ENCODE results near the gene TP53INP2. TPM values are rescaled to one million over a fixed set of nuclear protein-coding genes. Genes with fewer than 3 reads are reported as not detected.
A peak's percentile ranks its signal among the peaks of the same experiment; 100 is the strongest.

Gene TP53INP2
- total RNA-seq, 1 experiment from 2014 or later: 20.6 TPM

GRCh38 chr20:34675993-34676641, 28.0 kb upstream of the TP53INP2 start:
- Histone ChIP-seq H3K36me3 (ENCODE audit: control insufficient read depth, insufficient read depth, low read length) (no peaks in the 10 kb centered on the region), H3K4me3 (ENCODE audit: low read depth in 2 of 2, low read length in 2 of 2) (peak overlapping the region; percentile 68 to 90), H3K4me1 (ENCODE audit: control insufficient read depth, insufficient read depth, low read length) (peaks cover 5% of the 10 kb centered on the region; the same call in 1 of the 2 replicates), H3K27ac (ENCODE audit: low read length) (peak overlapping the region; percentile 75), H3K27me3 (ENCODE audit: control insufficient read depth, insufficient read depth, low read length) (no peaks in the 10 kb centered on the region), H3K9me3 (ENCODE audit: control insufficient read depth, insufficient read depth, low read depth, low read length) (no peaks in the 10 kb centered on the region)
- intact Hi-C loops (cut with micrococcal nuclease; ENCODE audit: unreplicated experiment) (no loop called here), in situ Hi-C loops (cut with HindIII; ENCODE audit: low pct_unique_long_range_greater_than_20kb, low sequenced_read_pairs) (no loop called here)
- ChIA-PET POLR2A (no interaction called here), CTCF (no interaction called here)
- DNase-seq (ENCODE audit: low read depth, low spot score) (peak; percentile 8), ATAC-seq (peak; percentile 3)
- BruUV-seq (replicated peaks): TSS peak; percentile 93
- TF ChIP-seq REST (IDR thresholded peaks at IDR 0.05; ENCODE audit: insufficient read depth in 1 of 2, low read depth in 2 of 2, low read length in 1 of 2) (no peak), TCF7L2 (IDR thresholded peaks at IDR 0.05; ENCODE audit: low read depth, low read length) (no peak), SIN3A (IDR thresholded peaks at IDR 0.05; ENCODE audit: borderline replicate concordance, insufficient read depth, low read depth, low read length) (no peak), POLR2AphosphoS5 (IDR thresholded peaks at IDR 0.05; ENCODE audit: low read depth, low read length) (no peak)
- TF ChIP-seq, protein P1, sequence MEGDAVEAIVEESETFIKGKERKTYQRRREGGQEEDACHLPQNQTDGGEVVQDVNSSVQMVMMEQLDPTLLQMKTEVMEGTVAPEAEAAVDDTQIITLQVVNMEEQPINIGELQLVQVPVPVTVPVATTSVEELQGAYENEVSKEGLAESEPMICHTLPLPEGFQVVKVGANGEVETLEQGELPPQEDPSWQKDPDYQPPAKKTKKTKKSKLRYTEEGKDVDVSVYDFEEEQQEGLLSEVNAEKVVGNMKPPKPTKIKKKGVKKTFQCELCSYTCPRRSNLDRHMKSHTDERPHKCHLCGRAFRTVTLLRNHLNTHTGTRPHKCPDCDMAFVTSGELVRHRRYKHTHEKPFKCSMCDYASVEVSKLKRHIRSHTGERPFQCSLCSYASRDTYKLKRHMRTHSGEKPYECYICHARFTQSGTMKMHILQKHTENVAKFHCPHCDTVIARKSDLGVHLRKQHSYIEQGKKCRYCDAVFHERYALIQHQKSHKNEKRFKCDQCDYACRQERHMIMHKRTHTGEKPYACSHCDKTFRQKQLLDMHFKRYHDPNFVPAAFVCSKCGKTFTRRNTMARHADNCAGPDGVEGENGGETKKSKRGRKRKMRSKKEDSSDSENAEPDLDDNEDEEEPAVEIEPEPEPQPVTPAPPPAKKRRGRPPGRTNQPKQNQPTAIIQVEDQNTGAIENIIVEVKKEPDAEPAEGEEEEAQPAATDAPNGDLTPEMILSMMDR (IDR thresholded peaks at IDR 0.05): no peak

DNA sequence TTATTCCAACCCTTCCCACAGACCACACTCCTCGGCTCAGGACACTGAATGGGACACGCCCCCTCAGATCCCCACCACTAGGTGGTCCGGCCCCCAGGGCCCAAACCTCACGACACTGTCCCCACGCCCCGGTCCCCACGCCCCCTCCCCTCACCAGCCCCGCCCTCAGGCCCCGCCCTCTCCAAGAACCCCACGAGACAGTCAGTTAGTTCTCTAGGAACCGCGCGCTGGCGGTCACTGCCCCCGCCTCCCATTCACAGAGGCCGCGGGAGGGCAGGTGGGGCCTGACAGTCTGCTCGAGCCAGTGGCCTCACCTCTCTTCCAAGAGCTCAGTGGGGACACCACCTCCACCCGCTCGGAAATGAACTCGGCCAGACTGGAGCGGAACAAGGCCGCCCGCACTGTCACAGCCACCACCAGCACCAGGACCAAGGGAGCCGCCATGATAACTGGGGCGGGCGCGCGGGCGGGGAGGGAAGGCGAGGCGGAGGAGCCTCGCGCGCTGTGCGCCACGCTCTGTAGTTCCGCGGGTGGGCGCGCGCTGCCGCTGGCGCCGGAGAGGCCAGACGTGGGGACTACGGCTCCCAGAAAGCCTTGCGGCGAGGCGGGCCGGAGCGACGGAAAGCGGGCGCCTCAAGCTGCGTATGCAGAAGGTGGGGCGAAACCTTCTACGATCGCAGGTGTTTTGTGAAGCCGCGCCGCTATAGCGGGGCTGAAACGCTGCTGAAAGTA, 27.3 kb upstream of the TP53INP2 start, which contains the start of gene PIGU:
Gene PIGU (minus strand): TSS at position 451 of the 732 bp plus-strand sequence. CDS start 7 bp downstream, at position 444.
- CTCF ChIA-PET: no interaction called here
- intact Hi-C loops (cut with micrococcal nuclease; ENCODE audit: unreplicated experiment) (no loop called here), in situ Hi-C loops (cut with HindIII; ENCODE audit: low pct_unique_long_range_greater_than_20kb, low sequenced_read_pairs) (no loop called here)
- H3K9me3 ChIP-seq (ENCODE audit: control insufficient read depth, insufficient read depth, low read depth, low read length): no peaks in the 10 kb centered on the region
- peak; percentile 39; the same call in 1 of the 2 replicates for TF ChIP-seq TCF7L2 (IDR thresholded peaks at IDR 0.05; ENCODE audit: low read depth, low read length)
- peak; percentile 72 for TF ChIP-seq POLR2AphosphoS5 (IDR thresholded peaks at IDR 0.05; ENCODE audit: low read depth, low read length)
- no peak for TF ChIP-seq REST (IDR thresholded peaks at IDR 0.05; ENCODE audit: insufficient read depth in 1 of 2, low read depth in 2 of 2, low read length in 1 of 2)
- TF ChIP-seq SIN3A (IDR thresholded peaks at IDR 0.05; ENCODE audit: borderline replicate concordance, insufficient read depth, low read depth, low read length): peak; percentile 77
- TF ChIP-seq, protein P1 (IDR thresholded peaks at IDR 0.05): no peak
- H3K27ac ChIP-seq (ENCODE audit: low read length): peak within 1 kb of the TSS; percentile 78
- peak; percentile 99 for ATAC-seq
- H3K4me3 ChIP-seq (ENCODE audit: low read depth in 2 of 2, low read length in 2 of 2): peak within 1 kb of the TSS; percentile 68 to 90
- POLR2A ChIA-PET: interaction anchor here (0.7 kb wide), 1 partner anchor 32 kb away, joined by 4 read pairs; no protein-coding TSS in a partner anchor
- peak; percentile 81 for DNase-seq (ENCODE audit: low read depth, low spot score)
- H3K4me1 ChIP-seq (ENCODE audit: control insufficient read depth, insufficient read depth, low read length): peaks cover 5% of the 10 kb centered on the region; the same call in 1 of the 2 replicates
- no peaks in the 10 kb centered on the region for H3K27me3 ChIP-seq (ENCODE audit: control insufficient read depth, insufficient read depth, low read length)
- BruUV-seq (replicated peaks): no TSS peak
- no peaks in the 10 kb centered on the region for H3K36me3 ChIP-seq (ENCODE audit: control insufficient read depth, insufficient read depth, low read length)

All from Panc1 (cell line).